Loucy (cell line): ENCODE data around the gene IFI27L2.
A peak's percentile ranks its signal among the peaks of the same experiment; 100 is the strongest.

ENCODE experiments used
- H2AFZ ChIP-seq: fragments of 200-600 bp; sonication (generic); 2 replicates; pipeline ENCODE4 v1.6.0; 2016; ENCODE audit warnings: antibody characterized with exemption, mild to moderate bottlenecking, low read length, moderate library complexity
- H3F3A ChIP-seq: fragments of 200-600 bp; 2 replicates; pipeline ENCODE4 v1.6.0; 2016; ENCODE audit warnings: antibody characterized with exemption, low read depth, mild to moderate bottlenecking
- H3K27me3 ChIP-seq: fragments of 200-600 bp; sonication (generic); 2 replicates; pipeline ENCODE4 v1.6.1; 2014; ENCODE audit warnings: low read length, mild to moderate bottlenecking; ENCODE audit not compliant: insufficient read depth, poor library complexity, severe bottlenecking
- H3K36me3 ChIP-seq: fragments of 200-600 bp; sonication (generic); 2 replicates; pipeline ENCODE4 v1.6.1; 2016; ENCODE audit warnings: low read length; ENCODE audit not compliant: insufficient read depth
- H3K4me1 ChIP-seq: fragments of 200-600 bp; sonication (generic); 2 replicates; pipeline ENCODE4 v1.5.1; 2014; ENCODE audit warnings: low read length, mild to moderate bottlenecking; ENCODE audit not compliant: insufficient read depth, poor library complexity, severe bottlenecking
- H3K4me2 ChIP-seq: fragments of 200-600 bp; sonication (generic); 2 replicates; pipeline ENCODE4 v1.6.0; 2014; ENCODE audit warnings: antibody characterized with exemption, low read length, low read depth, mild to moderate bottlenecking; ENCODE audit not compliant: poor library complexity, severe bottlenecking
- H3K4me3 ChIP-seq: fragments of 200-600 bp; sonication (generic); 2 replicates; pipeline ENCODE4 v1.5.1; 2014; ENCODE audit warnings: low read length, mild to moderate bottlenecking, mixed read lengths; ENCODE audit not compliant: poor library complexity, severe bottlenecking
- H3K79me2 ChIP-seq: fragments of 200-600 bp; sonication (generic); 2 replicates; pipeline ENCODE4 v1.6.1; 2014; ENCODE audit warnings: low read length; ENCODE audit not compliant: insufficient read depth
- H3K9ac ChIP-seq: fragments of 200-600 bp; sonication (generic); 2 replicates; pipeline ENCODE4 v1.6.0; 2014; ENCODE audit warnings: mild to moderate bottlenecking, low read depth, low read length, moderate library complexity; ENCODE audit not compliant: poor library complexity, severe bottlenecking
- H3K9me2 ChIP-seq: fragments of 200-600 bp; sonication (generic); replicated peaks from 2 replicates; pipeline ENCODE4 v1.6.1; 2016; ENCODE audit warnings: low read depth, low read length, mixed read lengths
- H3K9me3 ChIP-seq: fragments of 200-600 bp; sonication (generic); 2 replicates; pipeline ENCODE4 v1.6.1; 2014; ENCODE audit warnings: mild to moderate bottlenecking, antibody characterized with exemption, low read length, low read depth; ENCODE audit not compliant: insufficient read depth
- H4K20me1 ChIP-seq: fragments of 200-600 bp; sonication (generic); 2 replicates; pipeline ENCODE4 v1.6.0; 2014; ENCODE audit warnings: antibody characterized with exemption, low read length, mild to moderate bottlenecking; ENCODE audit not compliant: insufficient read depth, poor library complexity, severe bottlenecking
- CTCF ChIP-seq: fragments of 200-600 bp; sonication (generic); conservative IDR thresholded peaks from 2 replicates; pipeline ENCODE4 v1.5.1; 2014; ENCODE audit warnings: mild to moderate bottlenecking, antibody characterized with exemption, low read length
- EZH2phosphoT487 ChIP-seq: fragments of 200-600 bp; IDR thresholded peaks from 2 replicates; pipeline ENCODE4 v1.6.1; 2018; ENCODE audit warnings: antibody characterized with exemption, mild to moderate bottlenecking, moderate library complexity, borderline replicate concordance

The IFI27L2 gene

GRCh38 chr14:94129111-94129757 is at the start of gene IFI27L2:
Gene IFI27L2, minus strand, starts transcription at chr14:94129604. Its CDS starts 40 bp downstream, at chr14:94129564.
- H3K79me2 ChIP-seq: no peaks in the 10 kb centered on the region
- H3F3A ChIP-seq: no peaks in the 10 kb centered on the region
- no peaks in the 10 kb centered on the region for H4K20me1 ChIP-seq
- no peaks in the 10 kb centered on the region for H3K9me2 ChIP-seq
- no peaks in the 10 kb centered on the region for H3K9me3 ChIP-seq
- H3K36me3 ChIP-seq: no peaks in the 10 kb centered on the region
- H3K4me2 ChIP-seq: peak within 1 kb of the TSS; percentile 87
- H3K4me3 ChIP-seq: peak within 1 kb of the TSS; percentile 77
- peak within 1 kb of the TSS; percentile 97 for H2AFZ ChIP-seq
- TF ChIP-seq EZH2phosphoT487 (no peak), CTCF (no peak; the same call in 1 of the 2 replicates)
- no peaks in the 10 kb centered on the region for H3K27me3 ChIP-seq
- H3K4me1 ChIP-seq: peaks cover 5% of the 10 kb centered on the region
- peak within 1 kb of the TSS; percentile 65 for H3K9ac ChIP-seq

GRCh38 chr14:94177806-94178205 is 48.4 kb upstream of the IFI27L2 start:
- Histone ChIP-seq H3F3A (peaks cover 2% of the 10 kb centered on the region; the same call in 1 of the 2 replicates), H2AFZ (no peak overlapping the region), H3K4me1 (peaks cover 9% of the 10 kb centered on the region), H4K20me1 (no peaks in the 10 kb centered on the region), H3K9ac (no peak overlapping the region), H3K79me2 (no peaks in the 10 kb centered on the region), H3K9me3 (no peaks in the 10 kb centered on the region), H3K4me3 (no peak overlapping the region), H3K27me3 (no peaks in the 10 kb centered on the region), H3K9me2 (no peaks in the 10 kb centered on the region), H3K36me3 (no peaks in the 10 kb centered on the region), H3K4me2 (no peak overlapping the region)
- no peak for TF ChIP-seq CTCF
- TF ChIP-seq EZH2phosphoT487: no peak

- Histone ChIP-seq H3K27me3 (no peaks in the 10 kb centered on the region), H3K4me1 (peaks cover 9% of the 10 kb centered on the region), H3K4me2 (no peak overlapping the region), H3K36me3 (no peaks in the 10 kb centered on the region), H3K4me3 (no peak overlapping the region), H4K20me1 (no peaks in the 10 kb centered on the region), H3K9ac (no peak overlapping the region), H3F3A (peaks cover 2% of the 10 kb centered on the region; the same call in 1 of the 2 replicates), H3K79me2 (no peaks in the 10 kb centered on the region), H3K9me2 (no peaks in the 10 kb centered on the region), H2AFZ (no peak overlapping the region), H3K9me3 (no peaks in the 10 kb centered on the region)
- TF ChIP-seq CTCF (no peak), EZH2phosphoT487 (no peak)
These were observed 47.4 kb upstream of the IFI27L2 start for GRCh38 chr14:94176808-94177207.
